Naive thymus-derived CD4-positive, alpha-beta T cell (primary cell): ENCODE data around the gene SLC9A1. TPM values are rescaled to one million over a fixed set of nuclear protein-coding genes. Genes with fewer than 3 reads are reported as not detected.

ENCODE experiments used
- ATAC-seq: fragments of 150-1000 bp; cut with Tn5 transposase; 2 replicates; pipeline ENCODE4 v1.10.0; 2021; ENCODE audit warnings: mild to moderate bottlenecking, moderate library complexity
- CTCF ChIA-PET: fragments of 350-600 bp; sonication (Branson Sonifier 250); formaldehyde crosslinking; loops from one replicate; lab custom pipeline; 2021; ENCODE audit warnings: antibody characterized with exemption; lab: Charles Lee
- POLR2A ChIA-PET: fragments of 350-600 bp; sonication (Branson Sonifier 250); formaldehyde crosslinking; loops from one replicate; lab custom pipeline; 2021; ENCODE audit warnings: antibody characterized with exemption, inconsistent platforms; lab: Charles Lee
- DNase-seq, 9 donors: peaks; one replicate each; pipeline versions ENCODE4 v3.0.0 to v3.0.0-alpha.2; 2020 to 2022; ENCODE audit warnings: mixed read lengths in 1 of 9
- H3K27ac ChIP-seq: one replicate; pipeline ENCODE4 v1.7.0; 2013; ENCODE audit warnings: mild to moderate bottlenecking, low read depth, low read length, moderate library complexity
- H3K27me3 ChIP-seq, 2 donors: one replicate each; pipeline ENCODE4 v1.7.0; 2013; ENCODE audit warnings: low read length in 2 of 2, mild to moderate bottlenecking in 2 of 2, moderate library complexity in 2 of 2; ENCODE audit not compliant: control insufficient read depth in 2 of 2, insufficient read depth in 2 of 2
- H3K36me3 ChIP-seq, 3 experiments: 1 replicate in 2 of 3; 2 replicates in 1 of 3; pipeline ENCODE4 v1.7.0; 2013; ENCODE audit warnings: low read length in 3 of 3, mild to moderate bottlenecking in 3 of 3, moderate library complexity in 1 of 3; ENCODE audit not compliant: insufficient read depth in 3 of 3, control insufficient read depth in 2 of 3
- H3K4me1 ChIP-seq, 2 donors: one replicate each; pipeline ENCODE4 v1.7.0; 2013; ENCODE audit warnings: low read length in 2 of 2, mild to moderate bottlenecking in 2 of 2, moderate library complexity in 1 of 2; ENCODE audit not compliant: control insufficient read depth in 2 of 2, insufficient read depth in 2 of 2
- H3K4me3 ChIP-seq: 2 replicates; pipeline ENCODE4 v1.7.0; 2013; ENCODE audit warnings: mild to moderate bottlenecking, low read length
- H3K9me3 ChIP-seq, 3 experiments: 1 replicate in 2 of 3; 2 replicates in 1 of 3; pipeline ENCODE4 v1.7.0; 2013; ENCODE audit warnings: low read length in 3 of 3; ENCODE audit not compliant: control insufficient read depth in 2 of 3
- H3K27ac Mint-ChIP-seq, 9 donors: one replicate each; pipeline ENCODE4 v1.8.0; 2020 to 2022; ENCODE audit warnings: mixed read lengths in 9 of 9, mild to moderate bottlenecking in 8 of 9, moderate library complexity in 5 of 9, inconsistent platforms in 2 of 9
- H3K27me3 Mint-ChIP-seq, 5 donors: one replicate each; pipeline ENCODE4 v1.8.0; 2021 to 2022; ENCODE audit warnings: mixed read lengths in 5 of 5, mild to moderate bottlenecking in 1 of 5
- H3K36me3 Mint-ChIP-seq, 5 donors: one replicate each; pipeline ENCODE4 v1.8.0; 2020 to 2022; ENCODE audit warnings: mixed read lengths in 5 of 5, mild to moderate bottlenecking in 3 of 5, inconsistent platforms in 1 of 5
- H3K4me1 Mint-ChIP-seq, 7 donors: one replicate each; pipeline ENCODE4 v1.8.0; 2020 to 2022; ENCODE audit warnings: mixed read lengths in 7 of 7, mild to moderate bottlenecking in 3 of 7, inconsistent platforms in 1 of 7
- H3K4me3 Mint-ChIP-seq, 10 donors: one replicate each; pipeline ENCODE4 v1.8.0; 2020 to 2022; ENCODE audit warnings: mild to moderate bottlenecking in 10 of 10, mixed read lengths in 10 of 10, moderate library complexity in 6 of 10, inconsistent platforms in 2 of 10
- H3K9me3 Mint-ChIP-seq, 11 donors: one replicate each; pipeline ENCODE4 v1.8.0; 2020 to 2022; ENCODE audit warnings: mixed read lengths in 11 of 11, mild to moderate bottlenecking in 4 of 11, inconsistent platforms in 1 of 11, moderate library complexity in 1 of 11
- intact Hi-C, 2 donors: fragments of 100-400 bp; cut with micrococcal nuclease; formaldehyde crosslinking; loops; one replicate each; pipeline ENCODE4 v1.15.1; 2023
- polyA plus RNA-seq, 2 donors: library from polyadenylated mRNA; unstranded; fragments of 300-500 nt; fragmentation: Illumina TruSeq; gene quantifications; one replicate each; pipeline ENCODE4 v1.2.3, GENCODE V29; 2021
- total RNA-seq, 6 experiments: library from RNA in 5 of 6; stranded (reverse) in 5 of 6; gene quantifications; 1 replicate in 5 of 6; 2 replicates in 1 of 6; pipeline ENCODE4 v1.2.3 and lab custom pipeline; 2021 to 2026

Gene SLC9A1
- total and polyA plus RNA-seq, 7 experiments from 2014 or later: 7.1 to 25.7 (median 18.2) TPM

GRCh38 chr1:27084107-27084506 lies 70.8 kb downstream of the SLC9A1 start:
- no peak overlapping the region for H3K27ac Mint-ChIP-seq
- H3K36me3 Mint-ChIP-seq: peaks cover 0 to 7% (median 0%) of the 10 kb centered on the region in 5 donors
- ATAC-seq: no peak
- intact Hi-C loops: no loop called here
- Histone ChIP-seq H3K27me3 (no peaks in the 10 kb centered on the region), H3K36me3 (no peaks in the 10 kb centered on the region), H3K27ac (no peak overlapping the region), H3K4me3 (no peak overlapping the region), H3K9me3 (no peaks in the 10 kb centered on the region), H3K4me1 (no peaks in the 10 kb centered on the region)
- peaks cover 0 to 4% (median 0%) of the 10 kb centered on the region in 5 donors for H3K27me3 Mint-ChIP-seq
- ChIA-PET CTCF (interaction anchor here (0.6 kb wide), 1 partner anchor 896 kb away, joined by 3 read pairs; no protein-coding TSS in a partner anchor), POLR2A (no interaction called here)
- peaks cover 0 to 9% (median 1%) of the 10 kb centered on the region in 11 donors for H3K9me3 Mint-ChIP-seq
- DNase-seq: no peak
- H3K4me3 Mint-ChIP-seq: no peak overlapping the region
- peaks cover 0 to 13% (median 12%) of the 10 kb centered on the region in 7 donors for H3K4me1 Mint-ChIP-seq

- DNase-seq: no peak
- no peak overlapping the region for H3K4me3 Mint-ChIP-seq
- no peaks in the 10 kb centered on the region for H3K4me1 Mint-ChIP-seq
- Histone ChIP-seq H3K27ac (no peak overlapping the region), H3K4me1 (no peaks in the 10 kb centered on the region), H3K9me3 (no peaks in the 10 kb centered on the region), H3K36me3 (no peaks in the 10 kb centered on the region), H3K4me3 (no peak overlapping the region), H3K27me3 (no peaks in the 10 kb centered on the region)
- no peak for ATAC-seq
- no peaks in the 10 kb centered on the region for H3K36me3 Mint-ChIP-seq
- H3K27ac Mint-ChIP-seq: no peak overlapping the region
- H3K9me3 Mint-ChIP-seq: no peaks in the 10 kb centered on the region
- ChIA-PET CTCF (interaction anchor here (0.6 kb wide), 1 partner anchor 365 kb away, joined by 3 read pairs; no protein-coding TSS in a partner anchor), POLR2A (no interaction called here)
- intact Hi-C loops: no loop called here
- peaks cover 0 to 11% (median 0%) of the 10 kb centered on the region in 5 donors for H3K27me3 Mint-ChIP-seq
Measured at GRCh38 chr1:27077968-27078367, 77.0 kb downstream of the SLC9A1 start.

- H3K27me3 Mint-ChIP-seq: peaks cover 0 to 11% (median 0%) of the 10 kb centered on the region in 5 donors
- POLR2A ChIA-PET: no interaction called here
Measured at GRCh38 chr1:27076803-27077202, 78.1 kb downstream of the SLC9A1 start.

GRCh38 chr1:27074175-27074780 lies 80.6 kb downstream of the SLC9A1 start:
- ChIA-PET CTCF (interaction anchor here (0.7 kb wide), 1 partner anchor 141 kb away, joined by 5 read pairs; no protein-coding TSS in a partner anchor), POLR2A (no interaction called here)
- Histone ChIP-seq H3K9me3 (no peaks in the 10 kb centered on the region), H3K4me3 (no peak overlapping the region), H3K27me3 (no peaks in the 10 kb centered on the region), H3K36me3 (no peaks in the 10 kb centered on the region), H3K27ac (no peak overlapping the region), H3K4me1 (no peaks in the 10 kb centered on the region)
- DNase-seq (no peak), ATAC-seq (peak; percentile 57)
- no peaks in the 10 kb centered on the region for H3K36me3 Mint-ChIP-seq
- no peak overlapping the region for H3K27ac Mint-ChIP-seq
- H3K27me3 Mint-ChIP-seq: peaks cover 0 to 11% (median 0%) of the 10 kb centered on the region in 5 donors
- no peaks in the 10 kb centered on the region for H3K4me1 Mint-ChIP-seq
- H3K4me3 Mint-ChIP-seq: no peak overlapping the region
- H3K9me3 Mint-ChIP-seq: peaks cover 0 to 1% (median 0%) of the 10 kb centered on the region in 11 donors
- intact Hi-C loops: no loop called here

More at GRCh38 chr1:27076803-27077202, 78.1 kb downstream of the SLC9A1 start:
- Histone ChIP-seq H3K36me3 (no peaks in the 10 kb centered on the region), H3K9me3 (no peaks in the 10 kb centered on the region), H3K27me3 (no peaks in the 10 kb centered on the region), H3K4me1 (no peaks in the 10 kb centered on the region), H3K4me3 (no peak overlapping the region), H3K27ac (no peak overlapping the region)
- H3K9me3 Mint-ChIP-seq: no peaks in the 10 kb centered on the region
- no peak overlapping the region for H3K4me3 Mint-ChIP-seq
- no peak overlapping the region for H3K27ac Mint-ChIP-seq
- H3K36me3 Mint-ChIP-seq: no peaks in the 10 kb centered on the region
- CTCF ChIA-PET: interaction anchor here (1.6 kb wide), 1 partner anchor 32 kb away, joined by 5 read pairs; no protein-coding TSS in a partner anchor
- DNase-seq (no peak), ATAC-seq (no peak)
- intact Hi-C loops: no loop called here
- no peaks in the 10 kb centered on the region for H3K4me1 Mint-ChIP-seq

- H3K9me3 Mint-ChIP-seq: peaks cover 0 to 1% (median 0%) of the 10 kb centered on the region in 11 donors
- no peaks in the 10 kb centered on the region for H3K4me1 Mint-ChIP-seq
- ChIA-PET CTCF (no interaction called here), POLR2A (no interaction called here)
- Histone ChIP-seq H3K9me3 (no peaks in the 10 kb centered on the region), H3K4me3 (no peak overlapping the region), H3K36me3 (no peaks in the 10 kb centered on the region), H3K4me1 (no peaks in the 10 kb centered on the region), H3K27me3 (no peaks in the 10 kb centered on the region), H3K27ac (no peak overlapping the region)
- H3K27me3 Mint-ChIP-seq: peaks cover 0 to 3% (median 0%) of the 10 kb centered on the region in 5 donors
- intact Hi-C loops: no loop called here
- no peaks in the 10 kb centered on the region for H3K36me3 Mint-ChIP-seq
- no peak overlapping the region for H3K27ac Mint-ChIP-seq
- no peak for ATAC-seq
- H3K4me3 Mint-ChIP-seq: no peak overlapping the region
- no peak for DNase-seq
Measured at GRCh38 chr1:27071049-27071416, 83.9 kb downstream of the SLC9A1 start.

GRCh38 chr1:27070390-27071048 lies 84.4 kb downstream of the SLC9A1 start:
- no peak for DNase-seq
- H3K27me3 ChIP-seq: no peaks in the 10 kb centered on the region
- no peaks in the 10 kb centered on the region for H3K9me3 ChIP-seq
- H3K4me1 ChIP-seq: no peaks in the 10 kb centered on the region
- intact Hi-C loops: no loop called here
- Mint-ChIP-seq H3K27me3 (peaks cover 0 to 3% (median 0%) of the 10 kb centered on the region in 5 donors), H3K4me1 (no peaks in the 10 kb centered on the region), H3K4me3 (no peak overlapping the region), H3K27ac (no peak overlapping the region), H3K9me3 (peaks cover 0 to 1% (median 0%) of the 10 kb centered on the region in 11 donors), H3K36me3 (no peaks in the 10 kb centered on the region)
- H3K4me3 ChIP-seq: no peak overlapping the region
- no peak for ATAC-seq
- no peak overlapping the region for H3K27ac ChIP-seq
- H3K36me3 ChIP-seq: no peaks in the 10 kb centered on the region
- CTCF ChIA-PET: interaction anchor here (1.7 kb wide), 1 partner anchor 25 kb away, joined by 4 read pairs; no protein-coding TSS in a partner anchor
- POLR2A ChIA-PET: no interaction called here
